Glutamatergic neuron (in vitro differentiated cells): ENCODE data around the gene ZNF334. TPM values are rescaled to one million over a fixed set of nuclear protein-coding genes. Genes with fewer than 3 reads are reported as not detected.

ENCODE experiments used
- DNase-seq: peaks from one replicate; pipeline ENCODE4 v3.0.0; 2022
- H3K27ac Mint-ChIP-seq: one replicate; pipeline ENCODE4 v1.8.0; 2020; ENCODE audit warnings: mild to moderate bottlenecking, mixed read lengths, inconsistent platforms; ENCODE audit not compliant: unreplicated experiment
- H3K27me3 Mint-ChIP-seq: one replicate; pipeline ENCODE4 v1.8.0; 2020; ENCODE audit warnings: mild to moderate bottlenecking, moderate library complexity, mixed read lengths, inconsistent platforms; ENCODE audit not compliant: unreplicated experiment
- H3K36me3 Mint-ChIP-seq: one replicate; pipeline ENCODE4 v1.8.0; 2020; ENCODE audit warnings: mild to moderate bottlenecking, mixed read lengths, inconsistent platforms; ENCODE audit not compliant: unreplicated experiment
- H3K4me1 Mint-ChIP-seq: one replicate; pipeline ENCODE4 v1.8.0; 2020; ENCODE audit warnings: mild to moderate bottlenecking, low read depth, mixed read lengths, inconsistent platforms; ENCODE audit not compliant: unreplicated experiment
- H3K4me3 Mint-ChIP-seq: one replicate; pipeline ENCODE4 v1.8.0; 2020; ENCODE audit warnings: mild to moderate bottlenecking, mixed read lengths, inconsistent platforms; ENCODE audit not compliant: unreplicated experiment
- H3K9me3 Mint-ChIP-seq: one replicate; pipeline ENCODE4 v1.8.0; 2020; ENCODE audit warnings: mild to moderate bottlenecking, moderate library complexity, mixed read lengths, inconsistent platforms; ENCODE audit not compliant: unreplicated experiment
- CTCF ChIP-seq: fragments of 200-600 bp; sonication (generic); IDR thresholded peaks from one replicate; pipeline ENCODE4 v1.5.0; 2021; ENCODE audit not compliant: partially characterized antibody, unreplicated experiment
- total RNA-seq: library from RNA; stranded (reverse); fragmentation: NEBNext Ultra II Directional; extraction: Animal tissue kit (Norgen Biotek cat#: 25700); gene quantifications from one replicate; pipeline ENCODE4 v1.2.1, GENCODE V29; 2021; ENCODE audit not compliant: unreplicated experiment

The ZNF334 gene
- total RNA-seq, 1 donor from 2014 or later, result 32.9 TPM

GRCh38 chr20:46505506-46505905, 7.9 kb downstream of the ZNF334 start:
- H3K27me3 Mint-ChIP-seq, result peaks cover 6% of the 10 kb centered on the region
- TF ChIP-seq CTCF, result no peak
- DNase-seq, result no peak
- peaks cover 35% of the 10 kb centered on the region for H3K9me3 Mint-ChIP-seq
- no peak overlapping the region for H3K27ac Mint-ChIP-seq
- H3K4me3 Mint-ChIP-seq, result no peak overlapping the region
- H3K4me1 Mint-ChIP-seq, result no peaks in the 10 kb centered on the region
- H3K36me3 Mint-ChIP-seq, result peaks cover 61% of the 10 kb centered on the region

GRCh38 chr20:46501961-46502360, 11.4 kb downstream of the ZNF334 start:
- TF ChIP-seq CTCF, result no peak
- no peak for DNase-seq
- H3K27ac Mint-ChIP-seq, result no peak overlapping the region
- H3K36me3 Mint-ChIP-seq, result peaks cover 69% of the 10 kb centered on the region
- no peak overlapping the region for H3K4me3 Mint-ChIP-seq
- H3K9me3 Mint-ChIP-seq, result peaks cover 39% of the 10 kb centered on the region
- H3K27me3 Mint-ChIP-seq, result peaks cover 6% of the 10 kb centered on the region
- no peaks in the 10 kb centered on the region for H3K4me1 Mint-ChIP-seq

- Mint-ChIP-seq H3K27me3 (peaks cover 6% of the 10 kb centered on the region), H3K4me3 (no peak overlapping the region), H3K36me3 (peaks cover 74% of the 10 kb centered on the region), H3K9me3 (peaks cover 41% of the 10 kb centered on the region), H3K4me1 (no peaks in the 10 kb centered on the region), H3K27ac (no peak overlapping the region)
- DNase-seq, result no peak
- no peak for TF ChIP-seq CTCF
Observed at GRCh38 chr20:46501337-46501942, 11.9 kb downstream of the ZNF334 start.

GRCh38 chr20:46494077-46494476, 19.3 kb downstream of the ZNF334 start:
- H3K27ac Mint-ChIP-seq, result no peak overlapping the region
- H3K4me1 Mint-ChIP-seq, result no peaks in the 10 kb centered on the region
- no peaks in the 10 kb centered on the region for H3K27me3 Mint-ChIP-seq
- H3K36me3 Mint-ChIP-seq, result peaks cover 26% of the 10 kb centered on the region
- no peak for TF ChIP-seq CTCF
- H3K9me3 Mint-ChIP-seq, result peaks cover 9% of the 10 kb centered on the region
- DNase-seq, result no peak
- no peak overlapping the region for H3K4me3 Mint-ChIP-seq

GRCh38 chr20:46491354-46491753, 22.0 kb downstream of the ZNF334 start:
- no peak for DNase-seq
- Mint-ChIP-seq H3K27me3 (no peaks in the 10 kb centered on the region), H3K27ac (no peak overlapping the region), H3K9me3 (peaks cover 2% of the 10 kb centered on the region), H3K4me1 (peaks cover 3% of the 10 kb centered on the region), H3K4me3 (no peak overlapping the region), H3K36me3 (peaks cover 2% of the 10 kb centered on the region)
- no peak for TF ChIP-seq CTCF
